Measurements from ENCODE around the gene ABCB1. TPM values are rescaled to one million over a fixed set of nuclear protein-coding genes. Genes with fewer than 3 reads are reported as not detected.

ABCB1 gene
- total RNA-seq, 1 donor from 2014 or later, result 3.6 TPM

DNA sequence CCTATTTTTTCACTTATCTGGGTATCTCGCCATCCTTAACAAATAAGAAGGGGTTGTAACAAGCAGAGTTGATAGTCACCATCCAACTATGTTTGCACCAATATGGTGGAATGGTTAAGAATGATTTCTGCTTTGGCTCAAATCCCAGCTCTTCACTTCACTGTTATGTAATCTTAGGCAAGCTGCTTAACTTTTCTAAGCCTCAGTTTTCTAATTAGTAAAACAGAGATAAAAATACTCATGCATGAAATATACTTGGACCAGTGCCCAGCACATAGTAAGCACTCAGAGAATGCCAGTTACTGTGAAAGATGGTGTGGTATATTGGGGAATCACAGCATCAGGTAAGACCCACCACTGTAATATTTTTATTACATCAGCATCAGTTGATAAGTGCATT, 33.6 kb downstream of the ABCB1 start:
- intact Hi-C loops (cut with micrococcal nuclease), result no loop called here
- H3K27me3 Mint-ChIP-seq (ENCODE audit: insufficient read depth), result no peaks in the 10 kb centered on the region
- no peak for DNase-seq (ENCODE audit: low spot score)
- H3K9me3 Mint-ChIP-seq, result no peaks in the 10 kb centered on the region
- H3K4me3 Mint-ChIP-seq, result no peak overlapping the region
- no peak overlapping the region for H3K27ac Mint-ChIP-seq
- H3K4me1 Mint-ChIP-seq (ENCODE audit: low read depth), result no peaks in the 10 kb centered on the region
- H3K36me3 Mint-ChIP-seq (ENCODE audit: low read depth), result no peaks in the 10 kb centered on the region

DNA sequence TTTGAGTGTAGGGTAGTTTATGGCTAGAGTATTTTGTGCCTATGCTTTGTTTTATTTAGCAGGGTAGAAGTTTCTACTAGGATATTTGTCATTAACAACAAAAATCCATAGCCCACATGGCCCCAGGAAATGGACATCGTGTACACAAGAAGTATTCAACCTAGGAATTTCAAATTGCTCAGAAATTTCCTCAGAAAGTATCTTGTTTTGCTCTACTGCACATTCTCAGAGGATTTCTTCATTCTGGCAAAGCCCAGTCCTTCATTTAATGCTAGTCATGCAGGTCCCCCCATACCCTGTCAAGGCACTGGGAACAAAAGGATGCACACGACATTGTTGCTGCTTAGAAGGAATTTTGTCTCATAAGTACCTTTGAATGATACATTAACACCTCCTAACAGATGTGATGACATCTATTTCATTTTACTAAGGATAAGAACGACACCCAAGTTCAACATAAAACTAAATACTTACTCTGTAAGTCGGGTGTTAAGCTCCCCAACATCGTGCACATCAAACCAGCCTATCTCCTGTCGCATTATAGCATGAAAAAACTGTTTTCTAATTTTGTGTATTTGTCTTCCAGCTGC, 34.3 kb downstream of the ABCB1 start:
- no peak overlapping the region for H3K27ac Mint-ChIP-seq
- H3K36me3 Mint-ChIP-seq (ENCODE audit: low read depth), result no peaks in the 10 kb centered on the region
- intact Hi-C loops (cut with micrococcal nuclease), result no loop called here
- H3K4me3 Mint-ChIP-seq, result no peak overlapping the region
- no peak for DNase-seq (ENCODE audit: low spot score)
- H3K27me3 Mint-ChIP-seq (ENCODE audit: insufficient read depth), result no peaks in the 10 kb centered on the region
- H3K4me1 Mint-ChIP-seq (ENCODE audit: low read depth), result no peaks in the 10 kb centered on the region
- no peaks in the 10 kb centered on the region for H3K9me3 Mint-ChIP-seq

DNA sequence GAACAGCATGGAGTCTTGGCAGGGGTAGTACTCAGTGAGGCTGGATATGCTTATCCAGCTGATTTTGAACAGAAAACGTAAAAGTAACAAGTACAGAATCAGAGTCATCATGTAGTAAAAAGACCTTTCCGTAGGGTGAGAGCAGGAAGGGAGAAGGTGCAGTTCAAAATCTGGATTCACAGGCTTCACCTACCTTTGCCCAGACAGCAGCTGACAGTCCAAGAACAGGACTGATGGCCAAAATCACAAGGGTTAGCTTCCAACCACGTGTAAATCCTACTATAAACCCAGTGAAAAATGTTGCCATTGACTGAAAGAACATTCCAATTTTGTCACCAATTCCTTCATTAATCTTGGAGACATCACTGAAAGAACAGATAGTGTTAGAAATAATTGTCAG, 34.8 kb downstream of the ABCB1 start:
- no peaks in the 10 kb centered on the region for H3K4me1 Mint-ChIP-seq (ENCODE audit: low read depth)
- no peaks in the 10 kb centered on the region for H3K27me3 Mint-ChIP-seq (ENCODE audit: insufficient read depth)
- no peaks in the 10 kb centered on the region for H3K9me3 Mint-ChIP-seq
- no peak for DNase-seq (ENCODE audit: low spot score)
- no peak overlapping the region for H3K4me3 Mint-ChIP-seq
- intact Hi-C loops (cut with micrococcal nuclease), result no loop called here
- H3K27ac Mint-ChIP-seq, result no peak overlapping the region
- no peaks in the 10 kb centered on the region for H3K36me3 Mint-ChIP-seq (ENCODE audit: low read depth)

DNA sequence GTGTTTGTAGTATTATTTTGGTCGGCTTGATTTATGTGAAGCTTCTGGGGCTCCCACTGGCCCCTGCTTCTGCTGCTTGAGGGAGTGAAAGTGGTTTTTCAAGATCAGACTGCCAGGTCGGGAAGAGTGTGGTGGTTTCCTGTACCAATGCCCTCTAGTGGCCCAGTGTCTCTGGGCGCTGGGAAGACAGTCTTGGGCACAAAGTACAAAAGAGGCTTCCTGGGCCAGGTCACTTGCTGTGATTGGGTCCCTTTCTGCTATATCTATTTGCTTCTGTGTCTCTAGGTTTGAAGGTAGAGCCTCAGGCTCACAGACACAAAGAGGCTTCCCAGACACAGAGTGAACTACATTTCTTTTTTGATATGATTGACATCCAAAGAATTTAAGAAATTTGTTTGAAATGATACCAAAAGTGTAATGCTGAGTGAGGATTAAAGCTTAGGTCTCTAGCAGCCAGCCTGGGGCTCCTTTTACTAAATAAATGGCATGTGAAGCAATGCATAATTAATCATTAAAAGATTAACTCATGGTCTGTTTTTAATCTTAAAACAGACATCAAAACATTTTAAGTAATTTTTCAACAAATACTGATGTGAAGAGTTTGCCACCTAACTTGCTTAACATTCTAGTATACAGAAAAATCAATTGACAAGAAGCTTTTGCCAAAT, 36.3 kb downstream of the ABCB1 start:
- Mint-ChIP-seq H3K27me3 (ENCODE audit: insufficient read depth) (no peaks in the 10 kb centered on the region), H3K4me1 (ENCODE audit: low read depth) (no peaks in the 10 kb centered on the region), H3K9me3 (no peaks in the 10 kb centered on the region), H3K4me3 (no peak overlapping the region), H3K27ac (no peak overlapping the region), H3K36me3 (ENCODE audit: low read depth) (no peaks in the 10 kb centered on the region)
- DNase-seq (ENCODE audit: low spot score), result no peak
- intact Hi-C loops (cut with micrococcal nuclease), result no loop called here

DNA sequence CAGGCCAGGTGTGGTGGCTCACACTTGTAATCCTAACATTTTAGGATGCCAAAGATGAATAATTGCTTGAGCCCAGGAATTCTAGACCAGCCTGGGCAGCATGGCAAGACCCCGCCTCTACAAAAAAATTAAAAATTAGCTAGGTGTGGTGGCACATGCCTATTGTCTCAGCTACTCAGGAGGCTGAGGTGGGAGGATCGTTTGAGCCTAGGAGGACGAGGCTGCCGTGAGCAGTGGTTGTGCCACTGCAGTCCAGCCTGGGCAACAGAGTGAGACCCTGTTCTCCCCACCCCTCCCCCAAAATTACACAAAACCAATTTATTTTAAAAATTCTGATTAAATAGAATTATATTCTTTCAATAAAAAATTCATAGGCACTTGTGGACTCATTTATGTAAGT, 39.0 kb downstream of the ABCB1 start:
- intact Hi-C loops (cut with micrococcal nuclease), result no loop called here
- no peak for DNase-seq (ENCODE audit: low spot score)
- H3K27me3 Mint-ChIP-seq (ENCODE audit: insufficient read depth), result no peaks in the 10 kb centered on the region
- no peaks in the 10 kb centered on the region for H3K9me3 Mint-ChIP-seq
- no peak overlapping the region for H3K27ac Mint-ChIP-seq
- H3K4me1 Mint-ChIP-seq (ENCODE audit: low read depth), result no peaks in the 10 kb centered on the region
- no peaks in the 10 kb centered on the region for H3K36me3 Mint-ChIP-seq (ENCODE audit: low read depth)
- no peak overlapping the region for H3K4me3 Mint-ChIP-seq

DNA sequence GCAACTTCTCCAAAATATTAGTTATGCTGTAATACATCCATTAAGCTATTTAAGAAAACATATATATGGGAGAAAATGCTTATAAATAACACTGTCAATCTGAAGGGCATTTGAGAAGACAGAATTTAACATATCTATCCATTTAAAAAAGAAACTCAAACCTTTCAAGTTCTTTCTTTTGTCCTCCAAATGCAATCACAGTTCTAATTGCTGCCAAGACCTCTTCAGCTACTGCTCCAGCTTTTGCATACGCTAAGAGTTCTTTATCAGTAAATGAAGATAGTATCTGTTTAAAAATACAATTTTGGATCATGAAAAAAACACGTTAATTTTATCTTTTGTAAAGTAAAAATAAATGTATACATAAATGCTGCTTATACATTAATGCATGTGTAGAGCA, 39.6 kb downstream of the ABCB1 start:
- no peaks in the 10 kb centered on the region for H3K4me1 Mint-ChIP-seq (ENCODE audit: low read depth)
- no peaks in the 10 kb centered on the region for H3K9me3 Mint-ChIP-seq
- intact Hi-C loops (cut with micrococcal nuclease), result no loop called here
- no peak for DNase-seq (ENCODE audit: low spot score)
- H3K4me3 Mint-ChIP-seq, result no peak overlapping the region
- H3K27ac Mint-ChIP-seq, result no peak overlapping the region
- no peaks in the 10 kb centered on the region for H3K36me3 Mint-ChIP-seq (ENCODE audit: low read depth)
- no peaks in the 10 kb centered on the region for H3K27me3 Mint-ChIP-seq (ENCODE audit: insufficient read depth)

DNA sequence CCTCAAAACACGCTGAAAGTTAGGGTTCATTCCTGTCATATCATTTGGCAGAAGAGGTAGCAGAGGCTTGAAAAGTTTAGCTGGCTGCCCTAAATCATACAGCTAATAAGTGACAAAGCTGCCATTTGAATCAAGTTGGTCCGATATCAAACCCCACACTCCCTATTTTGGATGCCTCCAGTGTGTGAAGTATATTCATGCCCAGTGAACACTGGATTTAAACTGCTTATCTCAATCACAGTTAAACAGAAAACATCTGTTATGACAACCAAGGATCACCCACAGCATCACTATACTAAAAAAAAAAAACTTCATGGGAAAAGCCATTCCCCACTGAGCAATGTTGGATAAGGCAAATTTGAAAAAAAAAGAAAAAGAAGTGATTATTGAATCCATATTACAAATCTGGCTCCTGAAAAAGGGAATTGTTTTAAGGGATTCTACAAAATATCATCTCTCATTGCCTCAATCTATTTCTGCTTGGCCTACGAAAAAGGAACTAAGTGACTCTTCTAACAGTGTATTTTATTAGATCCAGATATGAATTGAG, 48.3 kb downstream of the ABCB1 start:
- Mint-ChIP-seq H3K4me1 (ENCODE audit: low read depth) (no peaks in the 10 kb centered on the region), H3K4me3 (no peak overlapping the region), H3K9me3 (no peaks in the 10 kb centered on the region), H3K27ac (no peak overlapping the region), H3K27me3 (ENCODE audit: insufficient read depth) (no peaks in the 10 kb centered on the region), H3K36me3 (ENCODE audit: low read depth) (no peaks in the 10 kb centered on the region)
- intact Hi-C loops (cut with micrococcal nuclease), result no loop called here
- no peak for DNase-seq (ENCODE audit: low spot score)

DNA sequence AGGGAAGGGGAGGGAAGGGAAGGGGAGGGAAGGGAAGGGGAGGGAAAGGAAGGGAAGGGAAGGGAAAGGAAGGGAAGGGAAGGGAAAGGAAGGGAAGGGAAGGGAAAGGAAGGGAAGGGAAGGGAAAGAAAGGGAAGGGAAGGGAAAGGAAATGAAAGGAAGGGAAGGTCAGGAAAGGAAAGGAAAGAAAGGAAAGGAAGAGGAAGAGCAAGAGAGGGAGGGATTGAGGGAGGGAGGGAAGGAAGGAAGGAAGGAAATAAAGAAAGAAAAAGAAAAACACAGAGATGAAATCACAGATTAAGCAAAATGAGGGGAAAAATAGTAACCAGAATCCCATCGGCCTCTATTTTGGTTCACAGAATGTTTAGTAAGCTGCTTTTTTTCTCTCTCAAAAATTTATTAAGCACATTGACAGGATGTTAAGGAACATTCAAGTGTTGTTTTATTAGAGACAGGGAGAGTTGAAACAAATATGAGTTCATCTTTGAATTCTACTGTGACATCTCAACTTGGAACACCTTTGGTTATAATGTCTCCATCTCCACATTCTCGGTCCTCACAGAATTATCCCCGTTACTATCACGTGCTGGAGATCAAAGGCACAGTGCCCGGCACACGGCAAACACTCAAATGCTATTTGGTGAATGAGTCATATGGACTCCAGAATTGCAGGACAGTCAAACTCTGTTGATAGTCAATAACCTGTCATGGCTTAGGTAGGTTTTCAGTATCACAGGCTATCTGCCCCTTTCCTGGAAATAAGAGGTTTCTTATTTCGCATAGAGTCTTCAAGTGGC, 52.4 kb downstream of the ABCB1 start:
- Mint-ChIP-seq H3K27me3 (ENCODE audit: insufficient read depth) (no peaks in the 10 kb centered on the region), H3K4me3 (no peak overlapping the region), H3K4me1 (ENCODE audit: low read depth) (no peaks in the 10 kb centered on the region), H3K9me3 (no peaks in the 10 kb centered on the region), H3K27ac (no peak overlapping the region), H3K36me3 (ENCODE audit: low read depth) (peaks cover 2% of the 10 kb centered on the region)
- intact Hi-C loops (cut with micrococcal nuclease), result no loop called here
- no peak for DNase-seq (ENCODE audit: low spot score)

DNA sequence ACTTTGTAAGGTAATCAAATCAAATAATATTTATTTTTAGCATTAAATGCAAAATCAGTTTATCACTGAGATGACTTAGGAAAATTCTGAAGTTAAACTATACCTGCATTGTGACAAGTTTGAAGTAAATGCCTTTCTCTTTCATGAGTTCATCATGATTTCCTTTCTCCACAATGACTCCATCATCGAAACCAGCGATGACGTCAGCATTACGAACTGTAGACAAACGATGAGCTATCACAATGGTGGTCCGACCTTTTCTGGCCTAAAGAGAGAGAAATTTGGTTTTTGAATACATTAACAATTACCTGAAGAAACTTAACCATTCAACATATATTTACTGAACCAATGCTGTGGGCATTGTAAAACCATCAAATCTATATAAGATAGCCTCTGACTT, 54.9 kb downstream of the ABCB1 start:
- Mint-ChIP-seq H3K4me1 (ENCODE audit: low read depth) (no peaks in the 10 kb centered on the region), H3K27ac (no peak overlapping the region), H3K9me3 (no peaks in the 10 kb centered on the region), H3K36me3 (ENCODE audit: low read depth) (peaks cover 2% of the 10 kb centered on the region), H3K4me3 (no peak overlapping the region), H3K27me3 (ENCODE audit: insufficient read depth) (no peaks in the 10 kb centered on the region)
- no peak for DNase-seq (ENCODE audit: low spot score)
- intact Hi-C loops (cut with micrococcal nuclease), result no loop called here

DNA sequence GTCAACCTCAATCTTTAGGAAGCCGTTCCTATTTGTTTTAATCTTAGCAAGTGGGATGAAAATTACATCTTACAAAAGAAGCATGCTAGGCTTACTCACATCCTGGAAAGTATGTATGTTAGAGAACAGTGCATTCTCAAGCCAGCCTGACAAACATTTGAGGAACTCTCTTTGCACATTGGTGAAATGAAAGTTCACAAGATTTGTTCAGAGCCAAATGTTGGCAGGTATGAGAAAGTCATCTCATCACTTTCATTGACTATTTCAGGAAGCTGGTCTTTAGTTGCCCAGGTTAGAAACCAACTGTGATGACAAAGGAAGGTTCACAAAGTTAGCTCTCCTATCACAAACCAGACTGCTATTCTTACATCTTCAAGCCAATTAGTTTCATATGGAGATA, 57.1 kb downstream of the ABCB1 start:
- H3K4me1 Mint-ChIP-seq (ENCODE audit: low read depth), result no peaks in the 10 kb centered on the region
- H3K4me3 Mint-ChIP-seq, result no peak overlapping the region
- DNase-seq (ENCODE audit: low spot score), result no peak
- intact Hi-C loops (cut with micrococcal nuclease), result no loop called here
- H3K9me3 Mint-ChIP-seq, result no peaks in the 10 kb centered on the region
- H3K36me3 Mint-ChIP-seq (ENCODE audit: low read depth), result peaks cover 2% of the 10 kb centered on the region
- no peaks in the 10 kb centered on the region for H3K27me3 Mint-ChIP-seq (ENCODE audit: insufficient read depth)
- H3K27ac Mint-ChIP-seq, result no peak overlapping the region

DNA sequence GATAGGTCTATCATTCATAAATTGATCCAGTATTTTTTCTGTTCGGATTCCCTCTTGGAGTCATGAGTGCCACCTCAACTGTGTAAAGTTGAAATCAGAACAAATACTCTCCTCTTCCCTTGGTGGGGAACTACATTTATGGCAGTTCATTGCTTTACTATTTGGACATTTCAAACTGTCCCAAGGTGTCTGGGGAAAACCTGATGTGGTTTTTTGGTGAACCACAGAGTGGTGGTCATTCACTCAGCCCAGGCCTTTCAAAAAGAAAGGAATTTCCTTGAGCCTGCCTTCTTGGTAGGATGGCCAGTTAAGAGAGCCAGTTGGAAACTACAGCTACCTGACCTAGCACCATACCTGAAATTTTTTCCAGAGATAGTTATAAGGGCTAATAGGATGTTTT, 59.0 kb downstream of the ABCB1 start:
- Mint-ChIP-seq H3K4me3 (no peak overlapping the region), H3K27me3 (ENCODE audit: insufficient read depth) (no peaks in the 10 kb centered on the region), H3K27ac (no peak overlapping the region), H3K4me1 (ENCODE audit: low read depth) (no peaks in the 10 kb centered on the region), H3K36me3 (ENCODE audit: low read depth) (peaks cover 2% of the 10 kb centered on the region), H3K9me3 (no peaks in the 10 kb centered on the region)
- DNase-seq (ENCODE audit: low spot score), result no peak
- intact Hi-C loops (cut with micrococcal nuclease), result no loop called here

DNA sequence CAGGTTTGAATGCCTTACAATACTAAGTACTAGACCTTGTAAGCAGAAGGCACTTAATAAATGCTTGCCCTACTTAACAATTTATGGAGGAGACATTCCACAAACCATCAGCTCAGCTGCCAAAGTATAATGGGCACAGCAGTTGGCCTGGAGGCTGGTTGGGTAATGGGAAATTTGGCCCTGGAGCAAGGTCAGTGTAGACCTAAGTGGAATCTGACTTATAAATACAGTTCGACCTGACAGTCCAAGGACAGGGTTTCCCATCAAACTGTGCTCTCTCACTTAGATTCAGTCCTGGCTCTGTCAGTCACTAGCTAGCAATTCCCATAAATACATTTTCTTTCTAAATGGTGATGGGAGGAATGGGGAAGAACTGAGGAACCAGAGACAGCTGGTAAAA, 62.6 kb downstream of the ABCB1 start:
- Mint-ChIP-seq H3K9me3 (no peaks in the 10 kb centered on the region), H3K27ac (no peak overlapping the region), H3K27me3 (ENCODE audit: insufficient read depth) (no peaks in the 10 kb centered on the region), H3K36me3 (ENCODE audit: low read depth) (no peaks in the 10 kb centered on the region), H3K4me1 (ENCODE audit: low read depth) (no peaks in the 10 kb centered on the region), H3K4me3 (no peak overlapping the region)
- DNase-seq (ENCODE audit: low spot score), result no peak
- intact Hi-C loops (cut with micrococcal nuclease), result no loop called here

DNA sequence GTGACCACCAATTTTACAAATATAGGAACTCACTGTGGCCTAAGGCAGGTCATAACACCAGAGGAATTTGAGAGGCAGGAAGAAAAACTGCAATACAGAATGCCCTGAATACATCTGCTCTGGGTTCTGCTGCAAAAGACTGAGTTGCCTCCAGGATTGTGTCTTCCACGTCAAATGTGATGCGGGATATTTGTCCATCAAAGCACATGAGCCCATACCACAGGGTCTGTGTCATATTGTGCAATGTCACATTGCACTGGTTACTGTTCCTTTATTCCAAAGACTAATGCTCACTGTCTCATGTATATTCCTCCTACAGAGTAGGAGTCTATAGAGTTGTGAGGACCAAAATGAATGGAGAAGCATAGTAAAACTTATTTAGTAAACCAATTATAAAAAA, 66.6 kb downstream of the ABCB1 start:
- Mint-ChIP-seq H3K4me3 (no peak overlapping the region), H3K4me1 (ENCODE audit: low read depth) (no peaks in the 10 kb centered on the region), H3K27me3 (ENCODE audit: insufficient read depth) (no peaks in the 10 kb centered on the region), H3K9me3 (no peaks in the 10 kb centered on the region), H3K36me3 (ENCODE audit: low read depth) (no peaks in the 10 kb centered on the region), H3K27ac (no peak overlapping the region)
- DNase-seq (ENCODE audit: low spot score), result no peak
- intact Hi-C loops (cut with micrococcal nuclease), result no loop called here

Data from activated T-helper 1 cell treated with anti-CD3 and anti-CD28 coated beads, Interleukin-12 subunit alpha, Interleukin-12 subunit beta, Interleukin-2, Interleukin-4 antibody, amounts not matched to agents 30 ng/mL and 10 ng/mL and 1 ng/mL, durations not matched to agents 14 hours and 24 hours and 36 hours (primary cell).